Left cardiac atrium (tissue), 2 donors: ENCODE measurements around the gene CAMK2N1. TPM values are rescaled to one million over a fixed set of nuclear protein-coding genes. Genes with fewer than 3 reads are reported as not detected.

Source experiments
- total RNA-seq, 2 donors: library from RNA; stranded (reverse); fragmentation: NEBNext Ultra II Directional; extraction: Animal tissue kit (Norgen Biotek cat#: 25700); gene quantifications; one replicate each; pipeline ENCODE4 v1.2.1, GENCODE V29; 2021
- donor health status: DM: no; HTN: yes; CAD: no; lungs with severe emphysema.
- donor health status: DM: yes; HTN: yes; CAD: no.

Gene CAMK2N1
- total RNA-seq, 2 donors from 2014 or later, result 19.4 to 25.3 TPM

Other genes with a start within 250 kb of the CAMK2N1 start
- gene VWA5B1, start 195.3 kb downstream of the CAMK2N1 start, total RNA-seq, result under 1 TPM; 0.06 to 0.16 TPM
- 10 to 100 TPM; 32.4 to 41.0 TPM for gene MUL1, start 21.9 kb upstream of the CAMK2N1 start, total RNA-seq
- gene FAM43B, start 66.4 kb upstream of the CAMK2N1 start, total RNA-seq, result 1 to 10 TPM; 1.6 to 3.3 TPM
- gene CDA, start 102.9 kb upstream of the CAMK2N1 start, total RNA-seq, result 1 to 10 TPM; 2.4 to 6.5 TPM
- gene PINK1, start 147.2 kb upstream of the CAMK2N1 start, total RNA-seq, result 100 to 1,000 TPM; 126 to 149 TPM
- 100 to 1,000 TPM; 143 to 145 TPM for gene DDOST, start 175.2 kb upstream of the CAMK2N1 start, total RNA-seq
- gene KIF17, start 231.8 kb upstream of the CAMK2N1 start, total RNA-seq, result 1 to 10 TPM; 3.2 to 4.0 TPM
- under 1 TPM; 0.18 to 0.44 TPM for gene SH2D5, start 246.5 kb upstream of the CAMK2N1 start, total RNA-seq